Ishikawa (cell line): ENCODE results near the gene PRXL2B.

Experiments used
- EGR1 ChIP-seq: IDR thresholded peaks from 2 replicates; pipeline ENCODE4 v1.6.1; 2012
- FOXM1 ChIP-seq: IDR thresholded peaks from 2 replicates; pipeline ENCODE4 v1.6.1; 2012; ENCODE audit warnings: low read depth, borderline replicate concordance
- RAD21 ChIP-seq: IDR thresholded peaks from 2 replicates; pipeline ENCODE4 v1.6.1; 2012; ENCODE audit warnings: low read depth
- TAF1 ChIP-seq: IDR thresholded peaks from 2 replicates; pipeline ENCODE4 v1.6.1; 2012; ENCODE audit warnings: low read depth, mild to moderate bottlenecking
- USF1 ChIP-seq: IDR thresholded peaks from 2 replicates; pipeline ENCODE4 v1.6.1; 2012
- YY1 ChIP-seq: IDR thresholded peaks from 2 replicates; pipeline ENCODE4 v1.6.1; 2012; ENCODE audit warnings: low read depth
- TF ChIP-seq, protein P1 (sequence below): IDR thresholded peaks from 2 replicates; pipeline ENCODE4 v1.6.1; 2012; ENCODE audit warnings: low read depth, mild to moderate bottlenecking

DNA sequence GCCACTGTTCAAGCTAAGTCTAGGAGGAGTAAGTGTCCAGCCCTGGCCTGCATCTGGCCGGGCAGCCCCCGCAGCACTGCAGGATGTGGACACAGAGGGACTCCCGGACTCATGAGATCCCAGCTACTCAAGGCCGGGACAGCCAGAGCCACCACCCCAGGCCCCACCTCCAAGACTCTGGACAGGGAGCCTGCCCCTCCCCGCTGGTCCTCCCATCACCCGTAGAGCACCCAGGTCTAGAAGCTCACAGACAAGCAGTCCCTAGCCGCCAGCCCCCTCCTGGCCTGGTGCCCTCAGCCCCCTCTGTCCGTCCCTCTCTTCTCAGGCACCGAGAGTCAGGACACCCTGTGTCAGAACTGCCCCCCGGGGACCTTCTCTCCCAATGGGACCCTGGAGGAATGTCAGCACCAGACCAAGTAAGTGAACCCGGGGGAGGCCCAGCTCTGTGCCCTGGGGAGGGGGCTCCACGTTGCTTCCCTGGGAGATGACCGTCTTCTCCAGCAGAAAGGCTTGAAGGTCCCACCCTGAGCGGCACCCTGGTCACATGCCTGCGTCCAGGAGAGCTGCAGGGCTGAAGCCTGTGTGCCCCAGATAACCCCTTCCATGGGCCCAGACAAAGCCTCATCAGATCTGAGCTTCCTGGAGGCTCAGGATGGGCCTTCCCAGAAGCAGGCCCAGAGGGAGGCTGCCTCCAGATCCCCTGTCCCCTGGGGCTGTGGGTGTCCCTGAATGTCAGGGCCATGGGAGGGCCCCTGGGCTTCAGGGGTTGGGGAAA lies 26.1 kb upstream of the PRXL2B start:
- TF ChIP-seq USF1 (no peak), EGR1 (no peak), FOXM1 (no peak), YY1 (no peak), TAF1 (no peak), RAD21 (no peak)
- TF ChIP-seq, protein P1, sequence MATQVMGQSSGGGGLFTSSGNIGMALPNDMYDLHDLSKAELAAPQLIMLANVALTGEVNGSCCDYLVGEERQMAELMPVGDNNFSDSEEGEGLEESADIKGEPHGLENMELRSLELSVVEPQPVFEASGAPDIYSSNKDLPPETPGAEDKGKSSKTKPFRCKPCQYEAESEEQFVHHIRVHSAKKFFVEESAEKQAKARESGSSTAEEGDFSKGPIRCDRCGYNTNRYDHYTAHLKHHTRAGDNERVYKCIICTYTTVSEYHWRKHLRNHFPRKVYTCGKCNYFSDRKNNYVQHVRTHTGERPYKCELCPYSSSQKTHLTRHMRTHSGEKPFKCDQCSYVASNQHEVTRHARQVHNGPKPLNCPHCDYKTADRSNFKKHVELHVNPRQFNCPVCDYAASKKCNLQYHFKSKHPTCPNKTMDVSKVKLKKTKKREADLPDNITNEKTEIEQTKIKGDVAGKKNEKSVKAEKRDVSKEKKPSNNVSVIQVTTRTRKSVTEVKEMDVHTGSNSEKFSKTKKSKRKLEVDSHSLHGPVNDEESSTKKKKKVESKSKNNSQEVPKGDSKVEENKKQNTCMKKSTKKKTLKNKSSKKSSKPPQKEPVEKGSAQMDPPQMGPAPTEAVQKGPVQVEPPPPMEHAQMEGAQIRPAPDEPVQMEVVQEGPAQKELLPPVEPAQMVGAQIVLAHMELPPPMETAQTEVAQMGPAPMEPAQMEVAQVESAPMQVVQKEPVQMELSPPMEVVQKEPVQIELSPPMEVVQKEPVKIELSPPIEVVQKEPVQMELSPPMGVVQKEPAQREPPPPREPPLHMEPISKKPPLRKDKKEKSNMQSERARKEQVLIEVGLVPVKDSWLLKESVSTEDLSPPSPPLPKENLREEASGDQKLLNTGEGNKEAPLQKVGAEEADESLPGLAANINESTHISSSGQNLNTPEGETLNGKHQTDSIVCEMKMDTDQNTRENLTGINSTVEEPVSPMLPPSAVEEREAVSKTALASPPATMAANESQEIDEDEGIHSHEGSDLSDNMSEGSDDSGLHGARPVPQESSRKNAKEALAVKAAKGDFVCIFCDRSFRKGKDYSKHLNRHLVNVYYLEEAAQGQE, result no peak
